ENCODE measurements around the gene TMCC2. TPM values are rescaled to one million over a fixed set of nuclear protein-coding genes. Genes with fewer than 3 reads are reported as not detected.

The TMCC2 gene
- total and polyA plus RNA-seq, 2 experiments from 2014 or later: 2.6 to 9.9 TPM

GRCh38 chr1:205301205-205301821 is 73.6 kb downstream of the TMCC2 start:
- Histone ChIP-seq H3K4me1 (ENCODE audit: insufficient read depth) (peaks cover 34% of the 10 kb centered on the region), H3K4me3 (peak overlapping the region; percentile 32), H4K20me1 (replicated peaks; ENCODE audit: insufficient read depth) (no peaks in the 10 kb centered on the region), H2AFZ (no peak overlapping the region), H3K36me3 (ENCODE audit: insufficient read depth) (peaks cover 13% of the 10 kb centered on the region), H3K27ac (ENCODE audit: low read depth) (peak overlapping the region; percentile 100), H3K79me2 (replicated peaks; ENCODE audit: insufficient read depth) (peaks cover 4% of the 10 kb centered on the region; the same call in 1 of the 2 replicates), H3K27me3 (ENCODE audit: insufficient read depth) (no peaks in the 10 kb centered on the region), H3K9me2 (ENCODE audit: insufficient read depth) (no peaks in the 10 kb centered on the region), H3K4me2 (peak overlapping the region; percentile 59), H3F3A (replicated peaks; ENCODE audit: low read depth) (peaks cover 12% of the 10 kb centered on the region)
- ATAC-seq (peak; percentile 81), DNase-seq (ENCODE audit: low spot score) (peak; percentile 100)
- Mint-ChIP-seq H3K4me1 (peaks cover 50% of the 10 kb centered on the region), H3K4me3 (peak overlapping the region; percentile 57), H3K36me3 (ENCODE audit: low read depth) (peaks cover 40% of the 10 kb centered on the region), H3K9me3 (no peaks in the 10 kb centered on the region), H3K27ac (peak overlapping the region; percentile 100), H3K27me3 (ENCODE audit: insufficient read depth, low read depth, poor library complexity) (peaks cover 23% of the 10 kb centered on the region)
- TF ChIP-seq ZNF331 (CRISPR knock-in tag; IDR thresholded peaks at IDR 0.05; ENCODE audit: low read depth) (0 out of 2 replicates have a peak, but pooled peaks have one; percentile 7), EZH2phosphoT487 (IDR thresholded peaks at IDR 0.05; ENCODE audit: unreplicated experiment) (no peak), NANOG (IDR thresholded peaks at IDR 0.05; ENCODE audit: borderline replicate concordance) (peak; percentile 77), JUNB (IDR thresholded peaks at IDR 0.05; ENCODE audit: unreplicated experiment) (no peak), ETS1 (IDR thresholded peaks at IDR 0.05) (no peak; the same call in 1 of the 2 replicates), ZNF114 (CRISPR knock-in tag; IDR thresholded peaks at IDR 0.05) (no peak), CREB1 (CRISPR knock-in tag; IDR thresholded peaks at IDR 0.05; ENCODE audit: low read depth) (peak; percentile 50), EZH2 (IDR thresholded peaks at IDR 0.05; ENCODE audit: low read depth, unreplicated experiment) (no peak), STAT1 (IDR thresholded peaks at IDR 0.05; ENCODE audit: unreplicated experiment) (no peak), POLR2AphosphoS5 (IDR thresholded peaks at IDR 0.05; ENCODE audit: low read depth) (peak; percentile 80), ZNF462 (CRISPR knock-in tag; IDR thresholded peaks at IDR 0.05) (no peak)
- TF ChIP-seq, protein P1, sequence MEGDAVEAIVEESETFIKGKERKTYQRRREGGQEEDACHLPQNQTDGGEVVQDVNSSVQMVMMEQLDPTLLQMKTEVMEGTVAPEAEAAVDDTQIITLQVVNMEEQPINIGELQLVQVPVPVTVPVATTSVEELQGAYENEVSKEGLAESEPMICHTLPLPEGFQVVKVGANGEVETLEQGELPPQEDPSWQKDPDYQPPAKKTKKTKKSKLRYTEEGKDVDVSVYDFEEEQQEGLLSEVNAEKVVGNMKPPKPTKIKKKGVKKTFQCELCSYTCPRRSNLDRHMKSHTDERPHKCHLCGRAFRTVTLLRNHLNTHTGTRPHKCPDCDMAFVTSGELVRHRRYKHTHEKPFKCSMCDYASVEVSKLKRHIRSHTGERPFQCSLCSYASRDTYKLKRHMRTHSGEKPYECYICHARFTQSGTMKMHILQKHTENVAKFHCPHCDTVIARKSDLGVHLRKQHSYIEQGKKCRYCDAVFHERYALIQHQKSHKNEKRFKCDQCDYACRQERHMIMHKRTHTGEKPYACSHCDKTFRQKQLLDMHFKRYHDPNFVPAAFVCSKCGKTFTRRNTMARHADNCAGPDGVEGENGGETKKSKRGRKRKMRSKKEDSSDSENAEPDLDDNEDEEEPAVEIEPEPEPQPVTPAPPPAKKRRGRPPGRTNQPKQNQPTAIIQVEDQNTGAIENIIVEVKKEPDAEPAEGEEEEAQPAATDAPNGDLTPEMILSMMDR (conservative IDR thresholded peaks at IDR 0.05; ENCODE audit: low read depth in 2 of 2): no peak
- TF ChIP-seq, protein P2, sequence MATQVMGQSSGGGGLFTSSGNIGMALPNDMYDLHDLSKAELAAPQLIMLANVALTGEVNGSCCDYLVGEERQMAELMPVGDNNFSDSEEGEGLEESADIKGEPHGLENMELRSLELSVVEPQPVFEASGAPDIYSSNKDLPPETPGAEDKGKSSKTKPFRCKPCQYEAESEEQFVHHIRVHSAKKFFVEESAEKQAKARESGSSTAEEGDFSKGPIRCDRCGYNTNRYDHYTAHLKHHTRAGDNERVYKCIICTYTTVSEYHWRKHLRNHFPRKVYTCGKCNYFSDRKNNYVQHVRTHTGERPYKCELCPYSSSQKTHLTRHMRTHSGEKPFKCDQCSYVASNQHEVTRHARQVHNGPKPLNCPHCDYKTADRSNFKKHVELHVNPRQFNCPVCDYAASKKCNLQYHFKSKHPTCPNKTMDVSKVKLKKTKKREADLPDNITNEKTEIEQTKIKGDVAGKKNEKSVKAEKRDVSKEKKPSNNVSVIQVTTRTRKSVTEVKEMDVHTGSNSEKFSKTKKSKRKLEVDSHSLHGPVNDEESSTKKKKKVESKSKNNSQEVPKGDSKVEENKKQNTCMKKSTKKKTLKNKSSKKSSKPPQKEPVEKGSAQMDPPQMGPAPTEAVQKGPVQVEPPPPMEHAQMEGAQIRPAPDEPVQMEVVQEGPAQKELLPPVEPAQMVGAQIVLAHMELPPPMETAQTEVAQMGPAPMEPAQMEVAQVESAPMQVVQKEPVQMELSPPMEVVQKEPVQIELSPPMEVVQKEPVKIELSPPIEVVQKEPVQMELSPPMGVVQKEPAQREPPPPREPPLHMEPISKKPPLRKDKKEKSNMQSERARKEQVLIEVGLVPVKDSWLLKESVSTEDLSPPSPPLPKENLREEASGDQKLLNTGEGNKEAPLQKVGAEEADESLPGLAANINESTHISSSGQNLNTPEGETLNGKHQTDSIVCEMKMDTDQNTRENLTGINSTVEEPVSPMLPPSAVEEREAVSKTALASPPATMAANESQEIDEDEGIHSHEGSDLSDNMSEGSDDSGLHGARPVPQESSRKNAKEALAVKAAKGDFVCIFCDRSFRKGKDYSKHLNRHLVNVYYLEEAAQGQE (IDR thresholded peaks at IDR 0.05; ENCODE audit: unreplicated experiment): no peak

Data from GM23338 (cell line).